ENCODE measurements around the gene MED27. TPM values are rescaled to one million over a fixed set of nuclear protein-coding genes. Genes with fewer than 3 reads are reported as not detected.
A peak's percentile ranks its signal among the peaks of the same experiment; 100 is the strongest.

The MED27 gene
- total and polyA plus RNA-seq, 9 of the 15 experiments (the other 6 are each of a cell fraction or from before 2014, with no cell fraction given), result 24.4 to 91.0 (median 36.1) TPM

DNA sequence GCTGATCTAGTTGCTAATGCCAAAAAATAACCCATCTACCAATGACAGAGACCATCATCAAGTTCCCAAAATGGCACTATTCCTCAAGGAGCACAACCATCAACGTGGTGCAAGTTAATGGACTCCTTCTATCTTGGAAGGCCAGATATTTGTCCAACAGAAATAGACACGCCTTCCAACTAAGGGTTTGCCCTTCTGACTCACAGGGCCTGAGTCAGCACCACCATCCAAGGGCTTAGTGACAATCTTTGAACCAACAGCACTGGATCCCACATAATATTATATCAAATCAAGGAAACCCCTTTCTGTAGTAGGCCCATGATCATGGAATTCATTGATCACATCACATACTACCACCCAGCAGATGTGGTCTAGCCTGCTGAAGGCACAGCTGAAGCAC, 84.3 kb downstream of the MED27 start (continued):
- TF ChIP-seq ZNF280B (CRISPR knock-in tag; IDR thresholded peaks at IDR 0.05) (no peak), C11orf30 (IDR thresholded peaks at IDR 0.05; ENCODE audit: low read depth) (peak; percentile 57), HDAC1 (IDR thresholded peaks at IDR 0.05) (no peak), HLTF (IDR thresholded peaks at IDR 0.05) (no peak), MXD1 (CRISPR knock-in tag; IDR thresholded peaks at IDR 0.05; ENCODE audit: borderline replicate concordance, poor library complexity, severe bottlenecking) (no peak), MCM3 (IDR thresholded peaks at IDR 0.05) (no peak), ZFPM2 (CRISPR knock-in tag; IDR thresholded peaks at IDR 0.05) (no peak), ZZZ3 (IDR thresholded peaks at IDR 0.05) (no peak), ZNF830 (CRISPR knock-in tag; IDR thresholded peaks at IDR 0.05) (no peak), ARID1B (IDR thresholded peaks at IDR 0.05) (peak; percentile 24; the same call in 1 of the 2 replicates), GTF2A2 (tag; IDR thresholded peaks at IDR 0.05) (no peak), UBTF (IDR thresholded peaks at IDR 0.05; ENCODE audit: borderline replicate concordance in 1 of 2, low read depth in 2 of 2, low read length in 2 of 2) (no peak), JUND (IDR thresholded peaks at IDR 0.05; ENCODE audit: borderline replicate concordance, low read depth, low read length) (peak; percentile 62; the same call in 1 of the 2 replicates), JUND (tag; IDR thresholded peaks at IDR 0.05; ENCODE audit: borderline replicate concordance, low read depth, low read length) (peak; percentile 41; the same call in 1 of the 3 replicates), ZNF507 (tag; conservative IDR thresholded peaks at IDR 0.05) (no peak), MAFF (IDR thresholded peaks at IDR 0.05; ENCODE audit: low read length) (peak; percentile 7; the same call in 1 of the 2 replicates), ETS2 (tag; IDR thresholded peaks at IDR 0.05; ENCODE audit: borderline replicate concordance, poor library complexity, severe bottlenecking) (no peak), RBBP5 (IDR thresholded peaks at IDR 0.05; ENCODE audit: borderline replicate concordance, insufficient read depth, low read length, poor library complexity, severe bottlenecking) (no peak), TCF3 (CRISPR knock-in tag; IDR thresholded peaks at IDR 0.05) (peak; percentile 44; the same call in 1 of the 2 replicates), TEAD2 (tag; IDR thresholded peaks at IDR 0.05) (no peak)
- TF ChIP-seq, protein P1, sequence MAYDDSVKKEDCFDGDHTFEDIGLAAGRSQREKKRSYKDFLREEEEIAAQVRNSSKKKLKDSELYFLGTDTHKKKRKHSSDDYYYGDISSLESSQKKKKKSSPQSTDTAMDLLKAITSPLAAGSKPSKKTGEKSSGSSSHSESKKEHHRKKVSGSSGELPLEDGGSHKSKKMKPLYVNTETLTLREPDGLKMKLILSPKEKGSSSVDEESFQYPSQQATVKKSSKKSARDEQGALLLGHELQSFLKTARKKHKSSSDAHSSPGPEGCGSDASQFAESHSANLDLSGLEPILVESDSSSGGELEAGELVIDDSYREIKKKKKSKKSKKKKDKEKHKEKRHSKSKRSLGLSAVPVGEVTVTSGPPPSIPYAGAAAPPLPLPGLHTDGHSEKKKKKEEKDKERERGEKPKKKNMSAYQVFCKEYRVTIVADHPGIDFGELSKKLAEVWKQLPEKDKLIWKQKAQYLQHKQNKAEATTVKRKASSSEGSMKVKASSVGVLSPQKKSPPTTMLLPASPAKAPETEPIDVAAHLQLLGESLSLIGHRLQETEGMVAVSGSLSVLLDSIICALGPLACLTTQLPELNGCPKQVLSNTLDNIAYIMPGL (CRISPR knock-in tag; IDR thresholded peaks at IDR 0.05), result no peak
- TF ChIP-seq, protein P2, sequence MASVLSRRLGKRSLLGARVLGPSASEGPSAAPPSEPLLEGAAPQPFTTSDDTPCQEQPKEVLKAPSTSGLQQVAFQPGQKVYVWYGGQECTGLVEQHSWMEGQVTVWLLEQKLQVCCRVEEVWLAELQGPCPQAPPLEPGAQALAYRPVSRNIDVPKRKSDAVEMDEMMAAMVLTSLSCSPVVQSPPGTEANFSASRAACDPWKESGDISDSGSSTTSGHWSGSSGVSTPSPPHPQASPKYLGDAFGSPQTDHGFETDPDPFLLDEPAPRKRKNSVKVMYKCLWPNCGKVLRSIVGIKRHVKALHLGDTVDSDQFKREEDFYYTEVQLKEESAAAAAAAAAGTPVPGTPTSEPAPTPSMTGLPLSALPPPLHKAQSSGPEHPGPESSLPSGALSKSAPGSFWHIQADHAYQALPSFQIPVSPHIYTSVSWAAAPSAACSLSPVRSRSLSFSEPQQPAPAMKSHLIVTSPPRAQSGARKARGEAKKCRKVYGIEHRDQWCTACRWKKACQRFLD (CRISPR knock-in tag; IDR thresholded peaks at IDR 0.05), result no peak

Data from K562 (cell line).